ENCODE results near the gene MRPS35.
A peak's percentile ranks its signal among the peaks of the same experiment; 100 is the strongest.

MRPS35 gene

DNA sequence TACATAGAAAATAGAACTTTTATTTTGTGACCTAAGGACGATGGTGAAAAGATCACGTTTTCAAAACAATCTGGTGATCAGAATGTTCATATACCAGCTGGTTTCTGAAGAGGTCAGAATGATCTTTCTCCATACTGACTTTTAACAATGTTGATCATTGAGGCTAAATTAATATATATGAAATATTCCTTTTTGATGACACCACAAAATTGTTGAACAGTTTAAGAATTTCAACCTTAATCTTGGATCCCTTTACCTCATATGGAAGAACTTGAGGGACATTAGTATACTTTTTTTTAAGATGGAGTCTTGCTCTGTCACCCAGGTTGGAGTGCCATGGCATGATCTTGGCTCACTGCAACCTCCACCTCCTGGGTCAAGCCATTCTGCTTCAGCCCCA, 17.2 kb upstream of the MRPS35 start:
- H3K27ac ChIP-seq = no peak overlapping the region
- TF ChIP-seq ZFX (IDR thresholded peaks at IDR 0.05; ENCODE audit: borderline replicate concordance) = no peak
- TF ChIP-seq, protein P1, sequence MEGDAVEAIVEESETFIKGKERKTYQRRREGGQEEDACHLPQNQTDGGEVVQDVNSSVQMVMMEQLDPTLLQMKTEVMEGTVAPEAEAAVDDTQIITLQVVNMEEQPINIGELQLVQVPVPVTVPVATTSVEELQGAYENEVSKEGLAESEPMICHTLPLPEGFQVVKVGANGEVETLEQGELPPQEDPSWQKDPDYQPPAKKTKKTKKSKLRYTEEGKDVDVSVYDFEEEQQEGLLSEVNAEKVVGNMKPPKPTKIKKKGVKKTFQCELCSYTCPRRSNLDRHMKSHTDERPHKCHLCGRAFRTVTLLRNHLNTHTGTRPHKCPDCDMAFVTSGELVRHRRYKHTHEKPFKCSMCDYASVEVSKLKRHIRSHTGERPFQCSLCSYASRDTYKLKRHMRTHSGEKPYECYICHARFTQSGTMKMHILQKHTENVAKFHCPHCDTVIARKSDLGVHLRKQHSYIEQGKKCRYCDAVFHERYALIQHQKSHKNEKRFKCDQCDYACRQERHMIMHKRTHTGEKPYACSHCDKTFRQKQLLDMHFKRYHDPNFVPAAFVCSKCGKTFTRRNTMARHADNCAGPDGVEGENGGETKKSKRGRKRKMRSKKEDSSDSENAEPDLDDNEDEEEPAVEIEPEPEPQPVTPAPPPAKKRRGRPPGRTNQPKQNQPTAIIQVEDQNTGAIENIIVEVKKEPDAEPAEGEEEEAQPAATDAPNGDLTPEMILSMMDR (IDR thresholded peaks at IDR 0.05) = no peak

DNA sequence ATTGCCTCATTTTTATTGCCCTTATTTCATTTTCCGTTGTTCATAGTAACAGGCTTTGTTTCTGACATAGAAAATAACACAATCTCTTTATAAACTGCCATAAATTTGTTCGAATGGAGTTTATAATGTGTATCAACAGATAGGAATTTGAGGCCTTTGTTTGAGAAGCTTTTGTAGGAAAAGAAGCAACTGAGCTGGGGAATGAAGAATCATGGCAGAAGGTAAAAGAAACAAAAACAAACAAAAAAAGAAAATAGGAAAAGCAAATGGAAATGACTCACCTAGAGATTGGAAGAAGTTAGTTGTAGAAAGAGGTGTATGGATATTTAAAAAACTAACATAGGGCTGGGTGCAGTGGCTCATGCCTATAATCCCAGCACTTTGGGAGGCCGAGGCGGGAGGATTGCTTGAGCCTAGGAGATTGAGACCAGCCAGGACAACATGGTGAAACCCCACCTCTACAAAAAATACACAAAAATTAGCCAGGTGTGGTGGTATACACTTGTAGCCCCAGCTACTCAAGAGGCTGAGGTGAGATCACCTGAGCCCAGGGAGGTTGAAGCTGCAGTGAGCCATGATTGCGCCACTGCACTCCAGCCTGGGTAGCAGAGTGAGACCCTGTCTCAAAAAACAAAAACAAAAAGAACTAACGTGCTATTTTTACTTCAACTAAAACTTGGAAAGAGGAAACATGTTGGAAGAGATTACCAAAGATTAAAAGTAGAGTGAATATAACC, 14.9 kb upstream of the MRPS35 start:
- no peak overlapping the region for H3K27ac ChIP-seq
- TF ChIP-seq ZFX (IDR thresholded peaks at IDR 0.05; ENCODE audit: borderline replicate concordance) = no peak
- TF ChIP-seq, protein P1 (IDR thresholded peaks at IDR 0.05) = no peak

DNA sequence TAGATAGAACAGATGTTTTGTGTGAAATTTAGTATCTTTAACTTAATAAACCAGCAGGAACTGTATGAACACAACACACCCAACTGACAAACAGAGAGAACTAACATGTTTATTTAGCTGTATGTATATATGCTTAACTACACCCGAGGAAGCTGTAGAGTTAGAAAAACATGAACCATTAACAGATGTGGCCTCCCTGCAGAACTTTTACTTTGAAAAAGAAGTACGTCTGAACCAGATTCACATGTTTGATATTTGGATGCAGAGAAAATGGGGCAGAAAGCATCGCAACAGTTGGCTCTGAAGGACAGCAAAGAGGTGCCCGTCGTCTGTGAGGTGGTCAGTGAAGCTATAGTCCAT, 14.4 kb upstream of the MRPS35 start, which contains the start of gene REP15:
TSS of gene REP15 (plus strand) at position 155 of the 360 bp plus-strand sequence. CDS start at position 271, 116 bp downstream.
- TF ChIP-seq, protein P1 (IDR thresholded peaks at IDR 0.05) = no peak
- no peak for TF ChIP-seq ZFX (IDR thresholded peaks at IDR 0.05; ENCODE audit: borderline replicate concordance)
- H3K27ac ChIP-seq = no peak within 1 kb of the TSS

DNA sequence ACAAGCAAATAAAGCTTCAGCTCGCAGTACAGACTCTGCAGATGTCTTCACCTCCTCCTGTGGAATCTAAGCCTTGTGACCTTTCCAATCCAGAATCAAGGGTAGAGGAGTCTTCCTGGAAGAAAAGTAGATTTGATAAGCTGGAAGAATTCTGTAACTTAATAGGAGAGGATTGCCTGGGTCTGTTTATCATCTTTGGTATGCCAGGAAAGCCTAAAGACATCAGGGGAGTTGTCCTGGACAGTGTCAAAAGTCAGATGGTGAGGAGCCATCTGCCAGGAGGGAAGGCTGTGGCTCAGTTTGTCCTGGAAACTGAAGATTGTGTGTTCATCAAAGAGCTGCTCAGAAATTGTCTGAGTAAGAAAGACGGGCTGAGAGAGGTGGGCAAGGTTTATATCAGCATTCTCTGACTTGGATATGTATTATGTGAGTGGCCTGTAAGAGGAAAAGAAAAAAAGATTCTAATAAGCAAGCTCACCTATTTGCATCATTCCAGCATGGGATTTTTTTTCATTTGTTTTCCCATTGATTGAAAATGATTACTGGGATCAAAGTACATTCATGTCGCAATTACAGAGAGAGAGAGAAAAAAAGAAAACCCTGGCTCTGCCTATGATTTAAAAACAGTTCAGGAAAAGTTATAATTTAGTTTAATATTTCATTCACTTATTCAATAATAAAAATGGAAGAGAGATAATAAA, 13.6 kb upstream of the MRPS35 start:
- TF ChIP-seq ZFX (IDR thresholded peaks at IDR 0.05; ENCODE audit: borderline replicate concordance) = no peak
- TF ChIP-seq, protein P1 (IDR thresholded peaks at IDR 0.05) = no peak
- no peak overlapping the region for H3K27ac ChIP-seq

DNA sequence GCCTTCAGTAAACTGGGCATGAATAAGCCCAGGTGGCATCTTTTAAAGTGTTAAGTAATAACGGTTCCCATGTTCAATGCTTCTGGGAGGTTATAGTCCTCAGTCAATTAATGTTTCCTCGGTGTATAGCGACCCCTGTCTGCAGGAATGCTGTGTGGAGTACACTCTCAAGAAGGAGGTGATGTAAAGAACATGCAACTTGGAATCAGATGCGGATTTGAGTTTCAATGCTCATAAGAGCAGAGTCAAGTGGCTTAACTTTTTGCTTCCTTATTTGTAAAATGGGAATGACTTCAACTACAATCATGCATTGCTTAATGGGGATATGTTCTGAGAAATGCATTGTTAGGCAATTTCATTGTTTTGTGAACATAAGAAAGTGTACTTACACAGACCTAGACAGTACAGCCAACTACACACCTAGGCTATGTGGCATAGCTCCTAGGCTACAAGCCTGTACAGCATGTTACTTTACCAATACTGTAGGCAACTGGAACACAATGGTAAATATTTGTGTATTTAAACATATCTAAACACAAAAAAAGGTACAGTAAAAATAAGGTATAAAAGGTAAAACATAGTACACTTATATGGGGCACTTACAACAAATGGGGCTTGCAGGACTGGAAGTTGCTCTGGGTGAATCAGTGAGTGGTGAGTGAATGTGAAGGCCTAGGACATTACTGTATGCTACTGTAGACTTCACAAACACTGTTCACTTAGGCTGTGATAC, 6.7 kb upstream of the MRPS35 start:
- TF ChIP-seq ZFX (IDR thresholded peaks at IDR 0.05; ENCODE audit: borderline replicate concordance) = no peak
- TF ChIP-seq, protein P1 (IDR thresholded peaks at IDR 0.05) = peak; percentile 98
- H3K27ac ChIP-seq = peak overlapping the region; percentile 9; the same call in 1 of the 2 replicates

DNA sequence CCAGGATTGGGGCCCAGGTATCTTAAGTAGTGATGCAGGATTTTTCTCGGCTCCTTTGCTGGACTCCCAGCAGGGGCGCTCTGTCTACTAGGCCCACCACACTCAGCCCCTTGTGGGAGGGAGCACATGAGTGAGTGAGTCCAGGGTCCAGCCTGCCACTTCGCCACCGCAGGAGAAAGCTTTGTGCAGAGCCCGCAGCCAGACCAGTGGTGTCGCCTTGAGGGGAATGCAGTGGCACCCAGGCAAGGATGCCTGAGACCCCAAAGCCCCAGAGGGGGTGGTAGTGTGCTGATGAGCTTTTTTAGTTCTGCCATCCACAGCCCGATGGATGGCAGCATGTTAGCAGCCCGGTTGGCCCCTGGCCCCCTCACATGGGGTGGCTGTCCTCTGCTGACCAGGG, 5.4 kb upstream of the MRPS35 start:
- TF ChIP-seq, protein P1 (IDR thresholded peaks at IDR 0.05) = no peak
- no peak overlapping the region for H3K27ac ChIP-seq

All from 22Rv1 (cell line).